ENCODE data around the gene HABP4. TPM values are rescaled to one million over a fixed set of nuclear protein-coding genes. Genes with fewer than 3 reads are reported as not detected.

The HABP4 gene
- total RNA-seq, 1 experiment from 2014 or later, result 21.0 TPM

DNA sequence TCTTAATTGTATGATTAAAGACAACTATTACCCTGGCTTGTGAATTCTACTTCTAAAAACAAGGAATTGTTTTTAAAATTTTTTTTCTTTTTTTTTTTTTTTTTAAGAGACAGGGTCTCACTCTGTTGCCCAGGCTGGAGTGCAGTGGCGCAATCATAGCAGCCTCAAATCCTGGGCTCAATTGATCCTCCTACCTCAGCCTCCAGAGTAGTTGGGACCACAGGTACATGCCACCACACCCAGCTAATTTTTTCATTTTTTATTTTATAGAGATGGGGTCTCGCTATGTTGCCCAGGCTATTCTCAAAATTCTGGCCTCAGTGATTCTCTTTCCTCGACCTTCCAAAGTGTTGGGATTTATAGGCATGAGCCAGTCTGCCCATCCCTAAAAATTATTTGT, 62.3 kb downstream of the HABP4 start:
- H3K9me3 ChIP-seq (ENCODE audit: control insufficient read depth in 1 of 2, insufficient read depth in 1 of 2, low read depth in 1 of 2, low read length in 2 of 2), result no peaks in the 10 kb centered on the region
- no peak overlapping the region for H3K9ac ChIP-seq (ENCODE audit: low read length)
- RAD21 ChIA-PET (ENCODE audit: low non-redundant PET in 1 of 2, low total read pairs in 2 of 2, uncharacterized antibody in 2 of 2, unreplicated experiment in 2 of 2), result no interaction called here
- H3K79me2 ChIP-seq (ENCODE audit: insufficient read depth, low read length), result no peaks in the 10 kb centered on the region
- H2AFZ ChIP-seq (ENCODE audit: low read depth, low read length, poor library complexity, severe bottlenecking), result no peak overlapping the region
- H3K4me3 ChIP-seq (replicated peaks in 1 of 2; ENCODE audit: low read depth in 1 of 2, low read length in 2 of 2), result no peak overlapping the region
- intact Hi-C loops (cut with micrococcal nuclease), result no loop called here
- TF ChIP-seq POLR2A (IDR thresholded peaks at IDR 0.05; ENCODE audit: borderline replicate concordance, extremely low read depth, insufficient read depth, insufficient read length) (no peak), ELF1 (IDR thresholded peaks at IDR 0.05; ENCODE audit: borderline replicate concordance, low read depth) (no peak), YY1 (IDR thresholded peaks at IDR 0.05; ENCODE audit: extremely low read depth, insufficient replicate concordance, low read depth, low read length) (no peak), TCF7L2 (IDR thresholded peaks at IDR 0.05; ENCODE audit: borderline replicate concordance, extremely low read depth, insufficient read depth, insufficient read length) (no peak), SP1 (IDR thresholded peaks at IDR 0.05; ENCODE audit: low read depth) (no peak), RAD21 (IDR thresholded peaks at IDR 0.05; ENCODE audit: low read depth) (no peak)
- TF ChIP-seq, protein P1, sequence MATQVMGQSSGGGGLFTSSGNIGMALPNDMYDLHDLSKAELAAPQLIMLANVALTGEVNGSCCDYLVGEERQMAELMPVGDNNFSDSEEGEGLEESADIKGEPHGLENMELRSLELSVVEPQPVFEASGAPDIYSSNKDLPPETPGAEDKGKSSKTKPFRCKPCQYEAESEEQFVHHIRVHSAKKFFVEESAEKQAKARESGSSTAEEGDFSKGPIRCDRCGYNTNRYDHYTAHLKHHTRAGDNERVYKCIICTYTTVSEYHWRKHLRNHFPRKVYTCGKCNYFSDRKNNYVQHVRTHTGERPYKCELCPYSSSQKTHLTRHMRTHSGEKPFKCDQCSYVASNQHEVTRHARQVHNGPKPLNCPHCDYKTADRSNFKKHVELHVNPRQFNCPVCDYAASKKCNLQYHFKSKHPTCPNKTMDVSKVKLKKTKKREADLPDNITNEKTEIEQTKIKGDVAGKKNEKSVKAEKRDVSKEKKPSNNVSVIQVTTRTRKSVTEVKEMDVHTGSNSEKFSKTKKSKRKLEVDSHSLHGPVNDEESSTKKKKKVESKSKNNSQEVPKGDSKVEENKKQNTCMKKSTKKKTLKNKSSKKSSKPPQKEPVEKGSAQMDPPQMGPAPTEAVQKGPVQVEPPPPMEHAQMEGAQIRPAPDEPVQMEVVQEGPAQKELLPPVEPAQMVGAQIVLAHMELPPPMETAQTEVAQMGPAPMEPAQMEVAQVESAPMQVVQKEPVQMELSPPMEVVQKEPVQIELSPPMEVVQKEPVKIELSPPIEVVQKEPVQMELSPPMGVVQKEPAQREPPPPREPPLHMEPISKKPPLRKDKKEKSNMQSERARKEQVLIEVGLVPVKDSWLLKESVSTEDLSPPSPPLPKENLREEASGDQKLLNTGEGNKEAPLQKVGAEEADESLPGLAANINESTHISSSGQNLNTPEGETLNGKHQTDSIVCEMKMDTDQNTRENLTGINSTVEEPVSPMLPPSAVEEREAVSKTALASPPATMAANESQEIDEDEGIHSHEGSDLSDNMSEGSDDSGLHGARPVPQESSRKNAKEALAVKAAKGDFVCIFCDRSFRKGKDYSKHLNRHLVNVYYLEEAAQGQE (IDR thresholded peaks at IDR 0.05; ENCODE audit: low read depth), result no peak
- ATAC-seq (no peak), DNase-seq (ENCODE audit: low read depth, low spot score) (no peak)
- BruUV-seq (replicated peaks), result no TSS peak
- no peaks in the 10 kb centered on the region for H3K4me1 ChIP-seq (ENCODE audit: control insufficient read depth in 1 of 2, insufficient read depth in 2 of 2, low read length in 2 of 2)
- H3K27me3 ChIP-seq (ENCODE audit: insufficient read depth, low read length), result no peaks in the 10 kb centered on the region
- H4K20me1 ChIP-seq (ENCODE audit: insufficient read depth), result no peaks in the 10 kb centered on the region
- POLR2A ChIA-PET, result no interaction called here
- H3K27ac ChIP-seq (ENCODE audit: low read depth, low read length), result no peak overlapping the region
- H3K36me3 ChIP-seq (ENCODE audit: control insufficient read depth in 1 of 2, insufficient read depth in 2 of 2, low read length in 2 of 2), result peaks cover 0 to 4% of the 10 kb centered on the region in 2 experiments; a peak in 1 of 4 replicates
- CTCF ChIA-PET, result no interaction called here
- no peaks in the 10 kb centered on the region for H3K9me2 ChIP-seq (ENCODE audit: insufficient read depth)
- H3K4me2 ChIP-seq (ENCODE audit: low read length), result no peak overlapping the region

Data from HCT116 (cell line).